ENCODE data around the gene KLHDC9. TPM values are rescaled to one million over a fixed set of nuclear protein-coding genes. Genes with fewer than 3 reads are reported as not detected.
A peak's percentile ranks its signal among the peaks of the same experiment; 100 is the strongest.

KLHDC9 gene
- total and polyA plus RNA-seq, 2 donors from 2014 or later, result 21.9 to 32.2 TPM

GRCh38 chr1:161089938-161090337 lies 8.2 kb upstream of the KLHDC9 start:
- Histone ChIP-seq H3K9ac (ENCODE audit: low read length in 3 of 3) (no peak overlapping the region), H3K27ac (ENCODE audit: low read depth in 2 of 2, low read length in 2 of 2) (peak overlapping the region in 1 of 2 donors; percentile 49)
- intact Hi-C loops (cut with DNase I), result loop anchor here (5.0 kb wide), 1 partner anchor 88 kb away; no protein-coding TSS in a partner anchor

DNA sequence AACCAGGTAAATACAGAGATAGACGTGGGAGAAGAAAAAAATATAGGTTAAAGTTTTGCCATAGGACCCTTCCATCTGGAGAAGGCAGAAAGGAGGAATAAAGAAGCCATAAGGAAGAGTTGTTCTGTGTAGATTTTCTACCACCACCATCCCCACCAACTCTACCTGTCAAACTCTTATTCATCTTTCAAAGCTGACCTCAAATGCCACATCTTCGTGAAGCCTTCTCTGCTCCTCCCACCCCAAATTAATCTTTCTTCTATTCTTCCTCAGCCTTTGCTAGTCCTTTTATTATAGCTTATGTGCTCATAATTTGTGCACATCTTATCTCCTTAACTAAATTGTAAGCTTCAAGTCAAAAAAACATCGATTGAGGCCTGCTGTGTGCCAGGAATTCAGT lies 7.5 kb upstream of the KLHDC9 start:
- no peak overlapping the region for H3K9ac ChIP-seq (ENCODE audit: low read length in 3 of 3)
- no peak overlapping the region for H3K27ac ChIP-seq (ENCODE audit: low read depth in 2 of 2, low read length in 2 of 2)
- H3K36me3 ChIP-seq (ENCODE audit: control insufficient read depth in 2 of 3, insufficient read depth in 3 of 3, low read length in 3 of 3), result no peaks in the 10 kb centered on the region
- FAIRE-seq (no peak), DNase-seq (no peak)
- no peaks in the 10 kb centered on the region for H3K27me3 ChIP-seq (ENCODE audit: control insufficient read depth, insufficient read depth, low read length)
- no peak overlapping the region for H3K4me3 ChIP-seq (ENCODE audit: low read length in 3 of 3)
- intact Hi-C loops (cut with DNase I), result no loop called here
- no peak for TF ChIP-seq CTCF (IDR thresholded peaks at IDR 0.05; ENCODE audit: borderline replicate concordance, extremely low read depth, insufficient read depth)
- peaks cover 0 to 9% (median 4%) of the 10 kb centered on the region in 3 donors for H3K4me1 ChIP-seq (ENCODE audit: control insufficient read depth in 2 of 3, insufficient read depth in 2 of 3, low read depth in 1 of 3, low read length in 3 of 3)
- no peaks in the 10 kb centered on the region for H3K9me3 ChIP-seq (ENCODE audit: control insufficient read depth in 2 of 3, insufficient read depth in 1 of 3, low read length in 3 of 3)

More at GRCh38 chr1:161089938-161090337, 8.2 kb upstream of the KLHDC9 start:
- Histone ChIP-seq H3K36me3 (ENCODE audit: control insufficient read depth in 2 of 3, insufficient read depth in 3 of 3, low read length in 3 of 3) (no peaks in the 10 kb centered on the region), H3K9me3 (ENCODE audit: control insufficient read depth in 2 of 3, insufficient read depth in 1 of 3, low read length in 3 of 3) (no peaks in the 10 kb centered on the region), H3K27me3 (ENCODE audit: control insufficient read depth, insufficient read depth, low read length) (no peaks in the 10 kb centered on the region), H3K4me3 (ENCODE audit: low read length in 3 of 3) (no peak overlapping the region), H3K4me1 (ENCODE audit: control insufficient read depth in 2 of 3, insufficient read depth in 2 of 3, low read depth in 1 of 3, low read length in 3 of 3) (peaks cover 0 to 9% (median 4%) of the 10 kb centered on the region in 3 donors)
- FAIRE-seq (no peak), DNase-seq (no peak)
- no peak for TF ChIP-seq CTCF (IDR thresholded peaks at IDR 0.05; ENCODE audit: borderline replicate concordance, extremely low read depth, insufficient read depth)

GRCh38 chr1:161091093-161091492 lies 7.1 kb upstream of the KLHDC9 start:
- no peak for DNase-seq
- no peak for FAIRE-seq
- TF ChIP-seq CTCF (IDR thresholded peaks at IDR 0.05; ENCODE audit: borderline replicate concordance, extremely low read depth, insufficient read depth), result no peak
- Histone ChIP-seq H3K4me1 (ENCODE audit: control insufficient read depth in 2 of 3, insufficient read depth in 2 of 3, low read depth in 1 of 3, low read length in 3 of 3) (peaks cover 0 to 9% (median 4%) of the 10 kb centered on the region in 3 donors), H3K9ac (ENCODE audit: low read length in 3 of 3) (no peak overlapping the region), H3K27me3 (ENCODE audit: control insufficient read depth, insufficient read depth, low read length) (no peaks in the 10 kb centered on the region), H3K9me3 (ENCODE audit: control insufficient read depth in 2 of 3, insufficient read depth in 1 of 3, low read length in 3 of 3) (no peaks in the 10 kb centered on the region), H3K4me3 (ENCODE audit: low read length in 3 of 3) (no peak overlapping the region), H3K36me3 (ENCODE audit: control insufficient read depth in 2 of 3, insufficient read depth in 3 of 3, low read length in 3 of 3) (no peaks in the 10 kb centered on the region), H3K27ac (ENCODE audit: low read depth in 2 of 2, low read length in 2 of 2) (no peak overlapping the region)
- intact Hi-C loops (cut with DNase I), result no loop called here
